GM19193 (cell line): ENCODE measurements around the gene BTBD3.

ENCODE experiments used
- POLR2A ChIP-seq: IDR thresholded peaks from 4 replicates; pipeline ENCODE4 v1.6.1; 2011; ENCODE audit not compliant: insufficient read depth, insufficient read length; ENCODE audit errors: extremely low read depth

BTBD3 gene

DNA sequence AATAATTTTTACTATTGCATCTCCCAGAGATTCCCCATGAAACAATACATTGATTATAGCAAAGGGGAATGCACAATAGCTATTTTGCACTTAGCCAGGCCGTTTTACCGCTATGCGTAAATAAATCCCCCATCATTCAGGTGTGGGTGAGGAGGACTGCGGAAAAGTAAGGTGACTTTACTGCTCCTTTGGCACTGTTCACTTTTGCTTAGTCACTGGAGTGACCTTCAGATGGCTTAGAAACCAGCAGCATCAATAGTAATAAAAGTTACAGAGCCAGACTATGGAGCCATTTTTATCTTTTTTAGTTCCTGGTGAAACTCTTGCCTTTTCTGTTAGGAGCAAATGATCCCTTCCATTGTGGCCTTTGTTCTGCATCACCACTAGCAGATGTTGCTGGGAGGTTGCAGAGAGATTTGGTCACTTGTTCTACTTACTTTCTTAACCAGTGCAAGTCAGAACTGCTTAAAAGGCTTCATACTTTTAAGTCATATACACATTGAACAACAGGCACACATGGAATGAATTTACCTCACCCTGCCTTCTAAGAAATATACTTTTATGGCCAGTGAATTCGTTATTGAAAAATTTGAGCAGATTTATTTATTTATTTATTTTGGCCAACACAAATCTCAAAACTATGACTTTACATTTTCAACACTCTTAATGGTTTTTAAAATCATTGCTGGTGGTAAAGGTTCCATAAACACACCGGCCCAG is 12.1 kb upstream of the BTBD3 start:
- no peak for TF ChIP-seq POLR2A

- no peak for TF ChIP-seq POLR2A
These were observed 10.8 kb upstream of the BTBD3 start for GRCh38 chr20:11906626-11907480.

- no peak for TF ChIP-seq POLR2A
These were observed 10.1 kb upstream of the BTBD3 start for GRCh38 chr20:11907621-11908020.

DNA sequence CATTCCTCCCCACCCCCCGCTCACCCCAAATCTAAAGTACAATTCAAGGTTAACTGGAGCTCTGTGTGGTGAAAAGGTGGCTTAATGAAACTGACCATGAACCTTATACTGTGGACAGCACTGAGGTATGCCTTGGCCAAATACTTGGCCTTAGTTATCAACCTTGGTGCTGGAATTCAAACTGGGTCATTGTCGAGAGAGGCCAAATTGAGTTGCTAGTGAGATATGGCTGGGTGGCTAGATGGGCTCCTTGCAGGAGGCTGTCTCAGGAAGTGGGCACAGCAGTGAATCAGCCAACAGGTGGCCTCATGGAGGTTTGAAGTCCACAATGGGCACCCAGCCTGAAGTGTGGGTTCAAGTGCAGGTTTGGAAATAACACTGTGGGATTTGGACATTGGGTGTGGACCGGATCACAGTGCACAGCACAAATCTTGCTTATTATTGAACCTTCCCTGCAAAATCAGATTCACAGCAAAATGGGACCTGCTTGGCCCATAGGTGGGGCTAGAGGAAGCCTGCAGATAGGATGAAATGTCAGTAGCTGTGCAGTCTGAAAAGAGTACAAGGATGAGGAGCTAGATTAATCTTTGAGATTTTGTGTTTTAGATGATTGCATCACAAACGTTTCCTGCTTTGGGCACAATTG is 5.6 kb upstream of the BTBD3 start:
- no peak for TF ChIP-seq POLR2A

GRCh38 chr20:11912659-11913415 is 4.9 kb upstream of the BTBD3 start:
- TF ChIP-seq POLR2A = no peak

- TF ChIP-seq POLR2A = no peak
These were observed 725 bp downstream of the BTBD3 start for GRCh38 chr20:11918391-11918845.

DNA sequence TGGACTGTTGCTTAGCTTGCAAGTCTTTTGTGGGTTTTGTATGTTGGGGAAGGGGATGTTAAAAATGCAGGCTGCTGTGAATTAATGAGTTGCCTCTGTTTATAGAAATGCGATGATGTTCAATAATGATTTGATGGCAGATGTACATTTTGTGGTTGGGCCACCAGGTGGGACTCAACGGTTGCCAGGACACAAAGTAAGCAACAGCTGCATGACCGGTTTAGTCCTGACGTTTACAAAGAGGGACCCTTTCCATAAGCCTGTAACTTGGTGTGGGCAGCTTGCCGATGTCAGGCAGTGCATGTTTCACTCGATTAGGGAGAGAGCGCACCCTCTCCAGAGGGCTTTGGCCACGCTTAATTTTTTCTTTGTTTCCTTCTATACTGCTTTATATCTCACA is 1.3 kb downstream of the BTBD3 start:
- TF ChIP-seq POLR2A = no peak

GRCh38 chr20:11919581-11919980 is 1.9 kb downstream of the BTBD3 start:
- TF ChIP-seq POLR2A = no peak

DNA sequence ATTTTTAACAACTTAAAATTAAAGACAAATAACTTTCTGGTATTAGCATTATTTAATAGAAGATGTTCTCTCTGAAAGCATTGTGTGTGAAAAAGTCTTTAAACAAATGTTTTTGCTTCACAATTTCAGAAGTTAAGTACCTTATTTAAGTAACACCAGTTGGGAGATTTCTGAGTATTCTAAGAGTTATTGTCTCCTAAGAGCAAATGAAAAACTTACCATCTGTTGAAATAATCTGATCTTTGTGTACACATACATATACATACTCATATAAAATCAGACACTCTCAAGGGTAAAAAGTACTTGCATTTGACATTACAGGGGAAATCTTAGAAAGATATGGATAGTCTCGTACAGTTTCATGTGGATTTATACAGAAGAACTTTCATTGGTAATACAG is 2.4 kb downstream of the BTBD3 start:
- no peak for TF ChIP-seq POLR2A

DNA sequence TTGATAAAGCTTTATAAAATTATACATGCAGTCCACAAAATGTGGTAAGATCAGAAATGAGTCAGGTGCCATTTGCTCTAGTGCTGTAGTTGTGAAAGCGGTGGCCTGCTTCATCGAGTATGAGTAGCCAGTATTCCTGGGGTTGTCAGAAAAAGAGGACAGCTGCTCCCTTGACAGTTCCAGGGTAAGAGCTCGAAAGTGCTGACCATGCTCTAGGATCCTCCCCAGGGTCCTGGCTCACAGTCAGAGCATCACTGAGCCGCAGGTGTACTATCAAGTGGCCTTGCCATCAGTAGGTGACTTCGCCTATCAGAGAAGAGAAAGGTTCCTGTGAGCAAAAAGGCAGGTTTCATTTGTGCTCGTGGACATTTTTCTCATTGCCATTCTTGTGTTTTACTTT is 3.6 kb downstream of the BTBD3 start:
- no peak for TF ChIP-seq POLR2A

- TF ChIP-seq POLR2A = no peak
These were observed 4.9 kb downstream of the BTBD3 start for GRCh38 chr20:11922561-11922960.

GRCh38 chr20:11924923-11925322 is 7.2 kb downstream of the BTBD3 start:
- TF ChIP-seq POLR2A = no peak

DNA sequence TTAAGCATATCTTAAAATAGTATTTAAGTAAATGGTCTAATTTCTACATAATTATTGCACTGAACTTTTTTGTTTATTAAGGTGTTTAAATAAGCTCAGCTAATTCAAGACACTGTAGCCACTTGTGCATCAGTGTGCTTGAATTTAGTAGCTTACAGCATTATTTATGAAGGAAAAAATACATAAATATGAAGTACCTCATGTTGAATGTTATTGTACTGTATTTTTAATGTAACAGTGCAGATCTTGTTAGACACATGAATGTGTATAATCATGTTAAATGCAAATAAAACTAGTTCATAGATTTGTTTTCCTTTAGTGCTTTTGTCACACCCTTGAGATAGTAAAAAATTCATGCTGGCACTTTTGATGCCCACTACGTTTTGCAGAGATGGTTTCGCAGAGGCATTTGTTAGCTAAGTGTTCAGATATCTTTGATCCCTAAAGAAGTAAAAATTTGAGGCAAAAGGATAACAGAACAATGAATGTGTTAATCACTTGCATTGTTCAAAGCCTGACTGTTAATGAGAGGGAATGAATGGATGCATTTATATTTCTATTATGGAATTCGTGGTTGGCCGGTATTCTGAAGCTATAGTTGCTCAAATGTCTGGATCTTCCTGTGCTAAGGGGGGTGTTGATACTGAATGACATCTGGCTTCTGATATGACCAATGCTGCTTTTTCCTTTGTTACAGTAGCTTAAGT is 8.8 kb downstream of the BTBD3 start:
- no peak for TF ChIP-seq POLR2A

DNA sequence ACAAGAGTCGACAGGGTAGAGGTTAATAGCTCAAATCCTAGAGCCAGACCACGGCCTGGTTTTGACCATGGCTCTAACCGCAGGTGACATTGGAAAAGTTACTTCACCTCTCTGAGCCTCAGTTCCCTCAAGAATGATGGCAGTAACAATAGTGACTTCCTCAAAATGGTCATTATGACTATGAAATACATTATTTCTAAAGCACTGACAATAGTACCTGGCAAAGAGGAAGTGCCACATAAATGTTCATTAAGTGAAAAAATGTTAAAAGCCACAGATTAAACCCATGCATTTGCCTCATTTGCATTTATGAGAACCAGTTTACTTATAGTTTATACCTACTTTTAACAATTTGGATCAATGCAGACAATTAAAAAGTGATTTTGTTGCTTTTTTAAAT is 12.3 kb downstream of the BTBD3 start:
- TF ChIP-seq POLR2A = no peak
